ENCODE results near the gene SCN5A.

SCN5A gene

GRCh38 chr3:38556640-38557358 lies 92.7 kb downstream of the SCN5A start:
- DNase-seq, result no peak

- no peak for DNase-seq
These were observed 93.6 kb downstream of the SCN5A start for GRCh38 chr3:38555926-38556325.

GRCh38 chr3:38555149-38555840 lies 94.2 kb downstream of the SCN5A start:
- no peak for DNase-seq

- DNase-seq, result no peak
These were observed 95.2 kb downstream of the SCN5A start for GRCh38 chr3:38554127-38554827.

GRCh38 chr3:38553071-38553470 lies 96.4 kb downstream of the SCN5A start:
- DNase-seq, result no peak

GRCh38 chr3:38552364-38552763 lies 97.1 kb downstream of the SCN5A start:
- no peak for DNase-seq

GRCh38 chr3:38551026-38551832 lies 98.3 kb downstream of the SCN5A start:
- no peak for DNase-seq

GRCh38 chr3:38549957-38550840 lies 99.3 kb downstream of the SCN5A start:
- no peak for DNase-seq

GRCh38 chr3:38549486-38549885 lies 100.0 kb downstream of the SCN5A start:
- DNase-seq, result no peak

GRCh38 chr3:38549082-38549481 lies 100.4 kb downstream of the SCN5A start:
- DNase-seq, result no peak

- no peak for DNase-seq
These were observed 101.1 kb downstream of the SCN5A start for GRCh38 chr3:38548154-38548931.

GRCh38 chr3:38545983-38546382 lies 103.5 kb downstream of the SCN5A start:
- DNase-seq, result no peak

- no peak for DNase-seq
These were observed 103.9 kb downstream of the SCN5A start for GRCh38 chr3:38545550-38545949.

- no peak for DNase-seq
These were observed 104.6 kb downstream of the SCN5A start for GRCh38 chr3:38544926-38545325.

- DNase-seq, result peak in 1 of 2 experiments; percentile 2
These were observed 105.9 kb downstream of the SCN5A start for GRCh38 chr3:38543586-38543985.

- no peak for DNase-seq
These were observed 106.8 kb downstream of the SCN5A start for GRCh38 chr3:38542401-38543298.

GRCh38 chr3:38541806-38542205 lies 107.7 kb downstream of the SCN5A start:
- no peak for DNase-seq

GRCh38 chr3:38538773-38539353 lies 110.6 kb downstream of the SCN5A start:
- DNase-seq, result no peak

- DNase-seq, result no peak
These were observed 112.8 kb downstream of the SCN5A start for GRCh38 chr3:38536671-38537070.

GRCh38 chr3:38534604-38535003 lies 114.9 kb downstream of the SCN5A start:
- DNase-seq, result no peak
